HG03521 (cell line): ENCODE data around the gene PANK2.
"Not testable (repeated sequence)": the region's sequence is repeated elsewhere in the genome, so short reads cannot be mapped to it uniquely, and the experiment has no call there.

Experiments used
- ATAC-seq: cut with Tn5 transposase; IDR thresholded peaks from one replicate; pipeline ENCODE4 v1.9.1; 2021; ENCODE audit warnings: mild to moderate bottlenecking, moderate library complexity; ENCODE audit not compliant: unreplicated experiment

The PANK2 gene

GRCh38 chr20:3869839-3870634 is 19.1 kb upstream of the PANK2 start:
- ATAC-seq, result no peak

- no peak for ATAC-seq
Observed at GRCh38 chr20:3871550-3872265, 17.5 kb upstream of the PANK2 start.

GRCh38 chr20:3873507-3873906 is 15.7 kb upstream of the PANK2 start:
- ATAC-seq, result no peak

- no peak for ATAC-seq
Observed at GRCh38 chr20:3874194-3874844, 14.9 kb upstream of the PANK2 start.

- no peak for ATAC-seq
Observed at GRCh38 chr20:3875378-3875974, 13.7 kb upstream of the PANK2 start.

GRCh38 chr20:3876000-3876399 is 13.2 kb upstream of the PANK2 start:
- no peak for ATAC-seq

- ATAC-seq, result no peak
Observed at GRCh38 chr20:3876676-3877075, 12.5 kb upstream of the PANK2 start.

- not testable (repeated sequence) for ATAC-seq
Observed at GRCh38 chr20:3878921-3879274, 10.3 kb upstream of the PANK2 start.

GRCh38 chr20:3885715-3886114 is 3.5 kb upstream of the PANK2 start:
- no peak for ATAC-seq

- no peak for ATAC-seq
Observed at GRCh38 chr20:3887876-3888620, 1.1 kb upstream of the PANK2 start.

GRCh38 chr20:3889489-3890397 is 556 bp downstream of the PANK2 start:
- ATAC-seq, result no peak

GRCh38 chr20:3890398-3890751 is 1.2 kb downstream of the PANK2 start:
- ATAC-seq, result no peak

- no peak for ATAC-seq
Observed at GRCh38 chr20:3890999-3891929, 2.1 kb downstream of the PANK2 start.

GRCh38 chr20:3894796-3895195 is 5.6 kb downstream of the PANK2 start:
- no peak for ATAC-seq

GRCh38 chr20:3896302-3896701 is 7.1 kb downstream of the PANK2 start:
- no peak for ATAC-seq

- no peak for ATAC-seq
Observed at GRCh38 chr20:3896853-3897583, 7.8 kb downstream of the PANK2 start.

- not testable (repeated sequence) for ATAC-seq
Observed at GRCh38 chr20:3898181-3898580, 9.0 kb downstream of the PANK2 start.

- no peak for ATAC-seq
Observed at GRCh38 chr20:3898639-3899038, 9.5 kb downstream of the PANK2 start.
